ENCODE results near the gene CEP112. TPM values are rescaled to one million over a fixed set of nuclear protein-coding genes. Genes with fewer than 3 reads are reported as not detected.
A peak's percentile ranks its signal among the peaks of the same experiment; 100 is the strongest.

CEP112 gene
- total and polyA plus RNA-seq, 2 of the 13 experiments (the other 11 are each of a cell fraction or from before 2014, with no cell fraction given): 1.2 to 3.4 TPM

DNA sequence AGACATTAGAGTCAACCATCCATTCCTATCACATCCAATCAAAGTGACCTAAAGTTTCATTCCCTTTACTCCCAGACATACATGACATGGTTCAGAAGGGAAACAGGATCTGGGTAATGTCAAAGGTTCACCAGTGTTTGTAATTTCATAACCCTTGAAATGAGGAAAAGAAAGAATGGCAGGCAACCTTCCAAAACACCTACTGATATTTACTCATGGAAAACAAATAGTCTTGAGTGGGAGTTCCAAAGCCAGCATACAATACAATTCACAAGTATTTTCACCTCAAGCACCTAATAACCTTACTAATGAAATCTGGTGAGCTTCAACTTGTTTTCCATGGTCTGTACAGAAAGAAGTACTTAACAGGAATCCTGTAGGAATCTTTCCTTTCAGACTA, 557.9 kb downstream of the CEP112 start (continued):
- TF ChIP-seq BRD4 (CRISPR knock-in tag; IDR thresholded peaks at IDR 0.05): no peak
- peak; percentile 60 for TF ChIP-seq SAP130 (CRISPR knock-in tag; IDR thresholded peaks at IDR 0.05; ENCODE audit: low read depth)
- no peak for TF ChIP-seq ZNF224 (CRISPR knock-in tag; IDR thresholded peaks at IDR 0.05)
- no peak for TF ChIP-seq ZNF143 (CRISPR knock-in tag; IDR thresholded peaks at IDR 0.05)
- no peak for TF ChIP-seq PHB2 (IDR thresholded peaks at IDR 0.05; ENCODE audit: partially characterized antibody)
- no peak for TF ChIP-seq KLF13 (CRISPR knock-in tag; IDR thresholded peaks at IDR 0.05)
- TF ChIP-seq CC2D1A (CRISPR knock-in tag; IDR thresholded peaks at IDR 0.05): no peak
- no peak for TF ChIP-seq ZNF546 (CRISPR knock-in tag; conservative IDR thresholded peaks at IDR 0.05)
- peak; percentile 51; the same call in 1 of the 2 replicates for TF ChIP-seq KDM6A (CRISPR knock-in tag; IDR thresholded peaks at IDR 0.05; ENCODE audit: low read depth)
- no peak for TF ChIP-seq HNRNPH1 (optimal IDR thresholded peaks at IDR 0.05; ENCODE audit: low read depth, low read length)
- TF ChIP-seq, protein P1, sequence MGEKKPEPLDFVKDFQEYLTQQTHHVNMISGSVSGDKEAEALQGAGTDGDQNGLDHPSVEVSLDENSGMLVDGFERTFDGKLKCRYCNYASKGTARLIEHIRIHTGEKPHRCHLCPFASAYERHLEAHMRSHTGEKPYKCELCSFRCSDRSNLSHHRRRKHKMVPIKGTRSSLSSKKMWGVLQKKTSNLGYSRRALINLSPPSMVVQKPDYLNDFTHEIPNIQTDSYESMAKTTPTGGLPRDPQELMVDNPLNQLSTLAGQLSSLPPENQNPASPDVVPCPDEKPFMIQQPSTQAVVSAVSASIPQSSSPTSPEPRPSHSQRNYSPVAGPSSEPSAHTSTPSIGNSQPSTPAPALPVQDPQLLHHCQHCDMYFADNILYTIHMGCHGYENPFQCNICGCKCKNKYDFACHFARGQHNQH (CRISPR knock-in tag; IDR thresholded peaks at IDR 0.05): no peak
- TF ChIP-seq SPEN (CRISPR knock-in tag; IDR thresholded peaks at IDR 0.05; ENCODE audit: low read depth): no peak
- TF ChIP-seq ZNF225 (CRISPR knock-in tag; IDR thresholded peaks at IDR 0.05): no peak
- 0 out of 2 replicates have a peak, but pooled peaks have one; percentile 35 for TF ChIP-seq YEATS2 (CRISPR knock-in tag; IDR thresholded peaks at IDR 0.05; ENCODE audit: borderline replicate concordance)
- TF ChIP-seq, protein P2, sequence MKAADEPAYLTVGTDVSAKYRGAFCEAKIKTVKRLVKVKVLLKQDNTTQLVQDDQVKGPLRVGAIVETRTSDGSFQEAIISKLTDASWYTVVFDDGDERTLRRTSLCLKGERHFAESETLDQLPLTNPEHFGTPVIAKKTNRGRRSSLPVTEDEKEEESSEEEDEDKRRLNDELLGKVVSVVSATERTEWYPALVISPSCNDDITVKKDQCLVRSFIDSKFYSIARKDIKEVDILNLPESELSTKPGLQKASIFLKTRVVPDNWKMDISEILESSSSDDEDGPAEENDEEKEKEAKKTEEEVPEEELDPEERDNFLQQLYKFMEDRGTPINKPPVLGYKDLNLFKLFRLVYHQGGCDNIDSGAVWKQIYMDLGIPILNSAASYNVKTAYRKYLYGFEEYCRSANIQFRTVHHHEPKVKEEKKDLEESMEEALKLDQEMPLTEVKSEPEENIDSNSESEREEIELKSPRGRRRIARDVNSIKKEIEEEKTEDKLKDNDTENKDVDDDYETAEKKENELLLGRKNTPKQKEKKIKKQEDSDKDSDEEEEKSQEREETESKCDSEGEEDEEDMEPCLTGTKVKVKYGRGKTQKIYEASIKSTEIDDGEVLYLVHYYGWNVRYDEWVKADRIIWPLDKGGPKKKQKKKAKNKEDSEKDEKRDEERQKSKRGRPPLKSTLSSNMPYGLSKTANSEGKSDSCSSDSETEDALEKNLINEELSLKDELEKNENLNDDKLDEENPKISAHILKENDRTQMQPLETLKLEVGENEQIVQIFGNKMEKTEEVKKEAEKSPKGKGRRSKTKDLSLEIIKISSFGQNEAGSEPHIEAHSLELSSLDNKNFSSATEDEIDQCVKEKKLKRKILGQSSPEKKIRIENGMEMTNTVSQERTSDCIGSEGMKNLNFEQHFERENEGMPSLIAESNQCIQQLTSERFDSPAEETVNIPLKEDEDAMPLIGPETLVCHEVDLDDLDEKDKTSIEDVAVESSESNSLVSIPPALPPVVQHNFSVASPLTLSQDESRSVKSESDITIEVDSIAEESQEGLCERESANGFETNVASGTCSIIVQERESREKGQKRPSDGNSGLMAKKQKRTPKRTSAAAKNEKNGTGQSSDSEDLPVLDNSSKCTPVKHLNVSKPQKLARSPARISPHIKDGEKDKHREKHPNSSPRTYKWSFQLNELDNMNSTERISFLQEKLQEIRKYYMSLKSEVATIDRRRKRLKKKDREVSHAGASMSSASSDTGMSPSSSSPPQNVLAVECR (CRISPR knock-in tag; IDR thresholded peaks at IDR 0.05; ENCODE audit: borderline replicate concordance): no peak
- no peak for TF ChIP-seq ZNF317 (CRISPR knock-in tag; IDR thresholded peaks at IDR 0.05)
- TF ChIP-seq THAP11 (CRISPR knock-in tag; IDR thresholded peaks at IDR 0.05): peak; percentile 57; the same call in 1 of the 2 replicates
- no peak for TF ChIP-seq FOXK2 (IDR thresholded peaks at IDR 0.05)
- no peak for TF ChIP-seq NKX3-1 (CRISPR knock-in tag; IDR thresholded peaks at IDR 0.05)
- peak; percentile 62 for TF ChIP-seq CEBPG (CRISPR knock-in tag; IDR thresholded peaks at IDR 0.05)
- peak; percentile 40; the same call in 1 of the 2 replicates for TF ChIP-seq FOXK1 (CRISPR knock-in tag; IDR thresholded peaks at IDR 0.05; ENCODE audit: borderline replicate concordance, low read depth)
- no peak for TF ChIP-seq ZFX (CRISPR knock-in tag; IDR thresholded peaks at IDR 0.05; ENCODE audit: low read depth)
- 0 out of 2 replicates have a peak, but pooled peaks have one; percentile 53 for TF ChIP-seq ZNF335 (CRISPR knock-in tag; IDR thresholded peaks at IDR 0.05)
- no peak for TF ChIP-seq ZNF672 (CRISPR knock-in tag; IDR thresholded peaks at IDR 0.05)
- peak; percentile 32 for TF ChIP-seq ASH2L (IDR thresholded peaks at IDR 0.05; ENCODE audit: insufficient read length, low read depth, low read length)
- TF ChIP-seq BCL6 (CRISPR knock-in tag; IDR thresholded peaks at IDR 0.05): peak; percentile 86
- TF ChIP-seq, protein P3, sequence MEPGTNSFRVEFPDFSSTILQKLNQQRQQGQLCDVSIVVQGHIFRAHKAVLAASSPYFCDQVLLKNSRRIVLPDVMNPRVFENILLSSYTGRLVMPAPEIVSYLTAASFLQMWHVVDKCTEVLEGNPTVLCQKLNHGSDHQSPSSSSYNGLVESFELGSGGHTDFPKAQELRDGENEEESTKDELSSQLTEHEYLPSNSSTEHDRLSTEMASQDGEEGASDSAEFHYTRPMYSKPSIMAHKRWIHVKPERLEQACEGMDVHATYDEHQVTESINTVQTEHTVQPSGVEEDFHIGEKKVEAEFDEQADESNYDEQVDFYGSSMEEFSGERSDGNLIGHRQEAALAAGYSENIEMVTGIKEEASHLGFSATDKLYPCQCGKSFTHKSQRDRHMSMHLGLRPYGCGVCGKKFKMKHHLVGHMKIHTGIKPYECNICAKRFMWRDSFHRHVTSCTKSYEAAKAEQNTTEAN (CRISPR knock-in tag; conservative IDR thresholded peaks at IDR 0.05): no peak
- no peak for TF ChIP-seq RAD21 (CRISPR knock-in tag; IDR thresholded peaks at IDR 0.05)
- TF ChIP-seq ONECUT2 (CRISPR knock-in tag; IDR thresholded peaks at IDR 0.05): no peak
- TF ChIP-seq SALL2 (CRISPR knock-in tag; IDR thresholded peaks at IDR 0.05): no peak

Measured in HepG2 (cell line).